ENCODE measurements around the gene POLR2M. TPM values are rescaled to one million over a fixed set of nuclear protein-coding genes. Genes with fewer than 3 reads are reported as not detected.

Gene POLR2M
- total RNA-seq, 4 donors from 2014 or later: 40.3 to 145 (median 79.5) TPM

- no peak for ATAC-seq
- Histone ChIP-seq H3K27me3 (no peaks in the 10 kb centered on the region), H3K36me3 (no peaks in the 10 kb centered on the region), H3K9me3 (no peaks in the 10 kb centered on the region), H3K27ac (no peak overlapping the region), H3K4me1 (no peaks in the 10 kb centered on the region), H3K4me3 (no peak overlapping the region)
- in situ Hi-C loops (cut with MboI; ENCODE audit: low sequenced_read_pairs in 4 of 4): no loop called here
- no peak for DNase-seq
- TF ChIP-seq POLR2A (IDR thresholded peaks at IDR 0.05) (no peak), CTCF (IDR thresholded peaks at IDR 0.05 in 4 of 5, conservative IDR thresholded peaks at IDR 0.05 in 1 of 5) (no peak)
- intact Hi-C loops (cut with DNase I; ENCODE audit: low total_unique reads): no loop called here
Measured at GRCh38 chr15:57677204-57677603, 29.3 kb upstream of the POLR2M start.

GRCh38 chr15:57680021-57680420 lies 26.5 kb upstream of the POLR2M start:
- intact Hi-C loops (cut with DNase I; ENCODE audit: low total_unique reads) (no loop called here), in situ Hi-C loops (cut with MboI; ENCODE audit: low sequenced_read_pairs in 4 of 4) (no loop called here)
- H3K36me3 ChIP-seq: no peaks in the 10 kb centered on the region
- no peaks in the 10 kb centered on the region for H3K27me3 ChIP-seq
- H3K27ac ChIP-seq: no peak overlapping the region
- ATAC-seq (peak; percentile 55 to 70), DNase-seq (no peak)
- H3K4me1 ChIP-seq: no peaks in the 10 kb centered on the region
- TF ChIP-seq CTCF (IDR thresholded peaks at IDR 0.05 in 4 of 5, conservative IDR thresholded peaks at IDR 0.05 in 1 of 5) (no peak), POLR2A (IDR thresholded peaks at IDR 0.05) (no peak)
- no peak overlapping the region for H3K4me3 ChIP-seq
- H3K9me3 ChIP-seq: no peaks in the 10 kb centered on the region

GRCh38 chr15:57681011-57681410 lies 25.5 kb upstream of the POLR2M start:
- Histone ChIP-seq H3K4me1 (no peaks in the 10 kb centered on the region), H3K27me3 (no peaks in the 10 kb centered on the region), H3K4me3 (no peak overlapping the region), H3K27ac (no peak overlapping the region), H3K36me3 (no peaks in the 10 kb centered on the region), H3K9me3 (no peaks in the 10 kb centered on the region)
- no peak for ATAC-seq
- no peak for DNase-seq
- in situ Hi-C loops (cut with MboI; ENCODE audit: low sequenced_read_pairs in 4 of 4): no loop called here
- no peak for TF ChIP-seq POLR2A (IDR thresholded peaks at IDR 0.05)
- TF ChIP-seq CTCF (IDR thresholded peaks at IDR 0.05 in 4 of 5, conservative IDR thresholded peaks at IDR 0.05 in 1 of 5): no peak
- intact Hi-C loops (cut with DNase I; ENCODE audit: low total_unique reads): no loop called here

GRCh38 chr15:57683481-57683880 lies 23.0 kb upstream of the POLR2M start:
- in situ Hi-C loops (cut with MboI; ENCODE audit: low sequenced_read_pairs in 4 of 4): no loop called here
- DNase-seq (no peak), ATAC-seq (no peak)
- H3K36me3 ChIP-seq: no peaks in the 10 kb centered on the region
- H3K4me3 ChIP-seq: no peak overlapping the region
- intact Hi-C loops (cut with DNase I; ENCODE audit: low total_unique reads): no loop called here
- H3K27ac ChIP-seq: no peak overlapping the region
- no peaks in the 10 kb centered on the region for H3K27me3 ChIP-seq
- no peaks in the 10 kb centered on the region for H3K9me3 ChIP-seq
- H3K4me1 ChIP-seq: no peaks in the 10 kb centered on the region
- TF ChIP-seq CTCF (IDR thresholded peaks at IDR 0.05 in 4 of 5, conservative IDR thresholded peaks at IDR 0.05 in 1 of 5) (no peak), POLR2A (IDR thresholded peaks at IDR 0.05) (no peak)

GRCh38 chr15:57684491-57685151 lies 21.9 kb upstream of the POLR2M start:
- H3K4me3 ChIP-seq: no peak overlapping the region
- no peaks in the 10 kb centered on the region for H3K36me3 ChIP-seq
- no peak for TF ChIP-seq POLR2A (IDR thresholded peaks at IDR 0.05)
- no peak for TF ChIP-seq CTCF (IDR thresholded peaks at IDR 0.05 in 4 of 5, conservative IDR thresholded peaks at IDR 0.05 in 1 of 5)
- DNase-seq (no peak), ATAC-seq (no peak)
- intact Hi-C loops (cut with DNase I; ENCODE audit: low total_unique reads): no loop called here
- in situ Hi-C loops (cut with MboI; ENCODE audit: low sequenced_read_pairs in 4 of 4): no loop called here
- no peaks in the 10 kb centered on the region for H3K4me1 ChIP-seq
- no peak overlapping the region for H3K27ac ChIP-seq
- H3K9me3 ChIP-seq: no peaks in the 10 kb centered on the region
- no peaks in the 10 kb centered on the region for H3K27me3 ChIP-seq
